ENCODE measurements around the gene NFATC1.

NFATC1 gene

DNA sequence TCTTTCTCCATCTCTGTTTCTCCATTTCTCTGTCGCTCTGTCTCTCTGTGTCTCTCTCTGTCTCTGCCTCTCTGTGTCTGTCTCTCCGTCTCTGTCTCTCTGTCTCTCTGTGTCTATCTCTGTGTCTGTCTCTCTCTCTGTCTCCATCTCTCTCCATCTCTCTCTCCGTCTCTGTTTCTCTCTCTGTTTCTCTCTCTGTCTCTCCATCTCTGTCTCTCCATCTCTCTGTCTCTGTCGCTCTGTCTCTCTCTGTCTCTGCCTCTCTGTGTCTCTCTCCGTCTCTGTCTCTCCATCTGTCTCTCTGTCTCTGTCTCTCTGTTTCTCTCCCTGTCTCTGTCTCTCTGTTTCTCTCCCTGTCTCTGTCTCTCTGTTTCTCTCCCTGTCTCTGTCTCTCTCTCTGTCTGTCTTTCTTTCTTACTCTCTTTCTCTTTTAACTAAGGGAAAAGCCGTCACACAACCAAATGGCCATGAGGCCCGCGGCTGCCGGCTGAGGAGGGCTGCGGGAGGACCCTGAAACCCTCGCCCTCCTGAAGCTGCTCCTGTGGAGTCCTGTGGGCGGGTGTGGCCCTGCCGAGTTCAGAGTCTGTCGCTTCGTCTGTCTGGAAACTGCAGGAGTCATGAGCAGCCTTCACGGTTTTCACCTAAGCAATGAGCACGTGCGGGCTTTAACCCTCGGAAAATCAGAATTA, 29.3 kb downstream of the NFATC1 start:
- DNase-seq: no peak

DNA sequence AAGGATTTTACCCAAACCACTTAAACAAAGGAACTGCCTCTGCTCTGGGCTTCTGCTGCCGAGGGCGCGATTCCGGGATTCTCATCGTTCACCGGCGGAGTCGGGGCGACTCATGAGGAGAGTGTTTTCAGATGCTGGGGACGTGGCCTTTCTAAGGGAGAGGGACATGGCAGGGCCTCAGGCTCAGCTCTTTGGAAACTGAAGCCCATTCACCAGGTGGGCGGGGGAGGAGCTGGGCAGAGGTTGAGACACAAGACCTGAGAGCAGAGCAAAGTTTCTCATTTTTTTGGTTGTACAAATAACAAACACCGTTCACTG, 29.8 kb downstream of the NFATC1 start:
- no peak for DNase-seq

- DNase-seq: no peak
Measured at GRCh38 chr18:79426376-79427300, 30.9 kb downstream of the NFATC1 start.

DNA sequence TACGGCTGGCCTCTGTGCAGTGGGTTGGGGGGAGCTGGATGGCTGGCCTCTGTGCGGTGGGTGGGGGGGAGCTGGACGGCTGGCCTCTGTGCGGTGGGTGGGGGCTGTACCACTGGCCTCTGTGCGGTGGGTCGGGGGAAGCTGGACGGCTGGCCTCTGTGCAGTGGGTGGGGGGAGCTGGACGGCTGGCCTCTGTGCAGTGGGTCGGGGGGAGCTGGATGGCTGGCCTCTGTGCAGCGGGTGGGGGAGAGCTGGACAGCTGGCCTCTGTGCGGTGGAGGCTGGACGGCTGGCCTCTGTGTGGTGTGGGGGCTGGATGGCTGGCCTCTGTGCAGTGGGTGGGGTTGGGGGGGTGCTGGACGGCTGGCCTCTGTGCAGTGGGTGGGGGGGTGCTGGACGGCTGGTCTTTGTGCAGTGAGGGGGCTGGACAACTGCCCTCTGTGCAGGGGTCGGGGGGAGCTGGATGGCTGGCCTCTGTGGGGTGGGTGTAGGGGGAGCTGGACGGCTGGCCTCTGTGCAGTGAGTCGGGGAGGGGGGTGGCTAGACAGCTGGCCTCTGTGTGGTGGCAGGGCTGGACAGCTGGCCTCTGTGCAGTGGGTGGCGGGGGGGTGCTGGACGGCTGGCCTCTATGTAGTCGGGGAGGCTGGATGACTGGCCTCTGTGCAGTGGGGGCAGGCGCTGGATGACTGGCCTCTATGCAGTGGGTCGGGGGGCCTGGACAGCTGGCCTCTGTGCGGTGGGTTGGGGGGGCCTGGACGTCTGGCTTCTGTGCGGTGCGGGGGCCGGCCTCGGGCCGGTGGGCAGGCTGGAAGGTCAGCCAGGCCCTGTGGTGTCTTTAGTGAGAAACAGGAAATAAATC, 31.9 kb downstream of the NFATC1 start:
- DNase-seq: no peak

GRCh38 chr18:79428287-79428686, 32.6 kb downstream of the NFATC1 start:
- DNase-seq: no peak

GRCh38 chr18:79429381-79429780, 33.7 kb downstream of the NFATC1 start:
- no peak for DNase-seq

- DNase-seq: peak; percentile 88
Measured at GRCh38 chr18:79429785-79430281, 34.1 kb downstream of the NFATC1 start.

DNA sequence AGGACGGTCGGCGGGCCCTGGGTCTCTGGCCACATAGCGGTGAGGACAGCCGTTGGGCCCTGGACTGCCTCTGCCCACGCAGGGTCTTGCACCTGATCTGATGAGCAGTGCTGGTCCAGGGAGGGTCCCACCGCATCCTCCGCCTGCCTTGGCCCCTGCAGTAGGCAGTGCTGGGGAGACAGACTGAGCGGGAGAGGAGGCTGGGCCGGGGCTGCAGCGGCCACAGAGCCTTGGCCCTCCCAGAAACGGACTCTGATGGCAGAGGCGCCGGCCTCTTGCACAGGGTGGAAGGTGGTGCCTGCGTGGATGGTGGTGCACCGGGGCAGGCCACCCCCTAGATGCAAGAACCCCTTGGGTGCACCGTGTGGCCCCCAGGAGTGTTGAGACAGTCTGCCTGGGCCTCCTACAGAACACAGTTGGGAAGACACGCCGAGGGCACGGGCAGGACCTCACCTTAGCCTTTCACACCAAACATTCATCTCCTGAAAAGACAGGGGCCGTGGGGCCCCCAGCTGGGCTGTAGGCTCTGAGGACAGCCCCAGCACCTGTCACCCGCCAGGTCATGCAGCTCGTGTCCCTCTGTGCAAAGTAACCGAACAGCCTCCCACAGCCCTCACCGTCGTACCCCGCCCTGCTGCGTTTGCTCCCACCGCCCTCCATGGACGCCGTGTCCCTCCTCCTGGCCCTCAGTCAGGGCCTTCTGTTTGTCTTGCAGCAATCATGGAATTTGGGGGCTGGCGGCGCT, 36.8 kb downstream of the NFATC1 start:
- no peak for DNase-seq

DNA sequence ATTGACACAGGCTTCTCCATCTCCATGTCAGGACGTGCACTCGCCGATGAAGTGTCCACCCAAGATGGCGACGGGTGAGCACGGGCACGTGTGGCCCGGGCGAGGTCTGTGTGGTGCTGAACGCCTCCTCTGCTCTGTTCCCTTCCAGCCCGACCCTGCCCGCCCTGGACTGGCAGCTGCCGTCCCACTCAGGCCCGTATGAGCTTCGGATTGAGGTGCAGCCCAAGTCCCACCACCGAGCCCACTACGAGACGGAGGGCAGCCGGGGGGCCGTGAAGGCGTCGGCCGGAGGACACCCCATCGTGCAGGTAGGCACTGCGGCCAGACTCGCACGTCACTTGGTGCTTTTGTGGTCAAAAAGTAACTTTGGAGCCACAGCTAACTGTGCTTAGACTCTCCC, 37.7 kb downstream of the NFATC1 start:
- no peak for DNase-seq

- DNase-seq: no peak
Measured at GRCh38 chr18:79434607-79435401, 39.1 kb downstream of the NFATC1 start.

DNA sequence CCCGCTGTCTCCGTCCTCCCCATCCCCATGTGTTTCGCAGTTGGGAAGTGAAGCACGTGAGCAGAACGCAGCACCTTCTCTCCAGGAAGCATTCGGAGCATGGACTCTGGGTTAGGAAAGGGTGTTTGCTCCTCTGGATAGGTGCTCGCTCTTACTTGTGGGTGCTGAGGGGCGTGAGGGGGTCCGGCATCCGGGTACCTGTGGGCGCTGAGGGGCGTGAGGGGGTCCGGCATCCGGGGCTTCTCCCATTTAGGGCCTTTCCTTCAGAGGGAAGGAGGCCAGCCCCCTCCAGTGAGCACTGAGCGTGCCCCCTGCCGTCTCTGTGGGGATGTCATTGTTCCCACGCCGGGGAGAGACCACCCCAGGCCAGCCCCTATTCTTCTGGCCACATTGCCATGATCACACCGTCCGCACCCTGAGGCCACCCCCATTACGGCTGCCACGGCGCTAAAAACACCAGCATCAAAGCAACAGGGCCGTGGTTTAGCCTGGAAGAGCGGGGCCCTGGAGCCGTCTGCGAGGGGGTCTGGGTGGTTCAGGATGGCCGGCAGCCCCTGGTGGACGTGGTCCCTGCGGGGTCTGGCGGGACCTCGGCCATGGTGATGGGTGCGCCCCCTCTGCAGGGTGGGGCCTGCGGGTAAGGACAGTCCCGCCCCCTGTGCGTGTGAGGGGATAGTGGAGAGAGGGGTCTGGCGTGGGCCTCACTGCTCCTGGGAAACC, 41.0 kb downstream of the NFATC1 start:
- DNase-seq: no peak

DNA sequence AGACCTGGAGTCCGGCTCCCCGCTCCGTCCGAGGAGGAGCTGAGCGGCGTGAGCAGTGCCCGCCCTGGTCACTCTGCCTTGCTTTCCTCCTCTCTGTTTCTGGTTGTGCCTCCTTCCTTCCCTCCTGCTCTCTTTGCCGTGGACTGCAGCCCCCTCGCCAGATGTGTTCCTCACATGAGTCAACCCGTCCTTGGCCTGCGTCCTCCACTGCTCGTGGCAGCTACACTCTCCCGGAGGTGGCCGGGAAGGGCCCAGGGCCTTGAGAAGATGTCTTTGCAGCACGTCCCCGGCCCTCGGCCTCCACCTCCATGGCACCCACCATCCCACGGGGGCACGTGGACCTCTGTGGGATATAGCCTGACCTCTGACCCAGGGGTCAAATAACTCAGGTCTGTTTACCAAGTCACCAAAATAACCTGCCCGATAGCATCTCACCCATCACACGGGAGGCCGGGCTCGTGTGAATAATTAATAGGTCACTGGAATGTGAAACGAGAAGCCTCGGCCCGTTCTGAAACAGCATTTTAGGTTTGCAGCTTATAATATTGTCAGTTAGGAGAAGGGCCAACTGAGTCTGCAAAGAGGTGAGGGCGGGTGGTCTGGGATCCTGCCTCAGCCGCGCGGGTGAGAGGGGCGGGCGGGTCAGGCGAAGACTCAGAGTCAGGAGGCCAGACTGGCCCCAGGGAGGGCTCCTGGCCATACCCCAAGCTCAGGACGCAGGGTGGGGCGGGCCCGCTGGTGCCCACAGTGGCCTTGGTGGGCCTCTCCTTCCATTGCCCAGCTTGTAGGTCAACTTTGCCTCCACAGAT, 42.6 kb downstream of the NFATC1 start:
- DNase-seq: no peak

DNA sequence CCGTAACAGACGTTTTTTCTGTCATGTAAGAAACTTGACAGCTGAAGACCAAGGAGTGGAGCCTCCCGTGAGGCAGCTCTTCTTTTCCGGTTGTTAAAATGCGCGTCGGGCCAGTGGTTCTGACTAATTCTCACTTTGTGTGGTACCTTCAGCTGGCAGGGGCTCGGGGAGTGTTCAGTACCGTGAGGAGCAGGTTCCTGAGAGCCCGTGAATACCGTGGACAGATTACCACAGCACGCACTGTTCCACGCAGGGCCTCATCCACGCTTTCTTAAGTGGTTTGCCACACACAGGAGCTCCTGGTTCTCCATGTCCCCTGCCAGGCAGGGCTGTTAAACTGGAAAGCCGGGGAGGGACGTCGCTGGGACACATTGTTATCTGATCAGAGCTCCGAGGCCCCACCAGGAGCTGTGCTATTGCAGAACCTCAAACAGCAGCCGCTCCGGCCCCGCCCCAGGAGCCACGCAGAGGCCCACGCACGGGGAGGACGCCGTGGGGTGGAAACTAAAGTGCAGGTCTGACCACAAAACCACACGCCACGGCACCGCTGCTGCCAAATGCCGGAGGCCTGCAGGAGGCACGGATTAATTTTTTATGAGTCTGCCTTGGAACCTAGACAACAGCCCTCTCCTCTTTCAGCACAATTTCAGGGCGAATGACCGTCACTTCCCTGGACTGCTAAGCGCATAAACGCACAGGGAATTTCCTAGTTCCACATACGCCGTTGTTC, 43.3 kb downstream of the NFATC1 start:
- DNase-seq: no peak

- no peak for DNase-seq
Measured at GRCh38 chr18:79439628-79440023, 43.9 kb downstream of the NFATC1 start.

- no peak for DNase-seq
Measured at GRCh38 chr18:79440316-79441110, 44.8 kb downstream of the NFATC1 start.

- DNase-seq: no peak
Measured at GRCh38 chr18:79441420-79441819, 45.7 kb downstream of the NFATC1 start.

- DNase-seq: no peak
Measured at GRCh38 chr18:79442508-79443221, 46.9 kb downstream of the NFATC1 start.

GRCh38 chr18:79445221-79445620, 49.5 kb downstream of the NFATC1 start:
- DNase-seq: no peak
